ENCODE data around the gene STAT5B. TPM values are rescaled to one million over a fixed set of nuclear protein-coding genes. Genes with fewer than 3 reads are reported as not detected.
A peak's percentile ranks its signal among the peaks of the same experiment; 100 is the strongest.

The STAT5B gene
- total and polyA plus RNA-seq, 2 of the 13 experiments (the other 11 are each of a cell fraction or from before 2014, with no cell fraction given), result 21.0 to 42.8 TPM

DNA sequence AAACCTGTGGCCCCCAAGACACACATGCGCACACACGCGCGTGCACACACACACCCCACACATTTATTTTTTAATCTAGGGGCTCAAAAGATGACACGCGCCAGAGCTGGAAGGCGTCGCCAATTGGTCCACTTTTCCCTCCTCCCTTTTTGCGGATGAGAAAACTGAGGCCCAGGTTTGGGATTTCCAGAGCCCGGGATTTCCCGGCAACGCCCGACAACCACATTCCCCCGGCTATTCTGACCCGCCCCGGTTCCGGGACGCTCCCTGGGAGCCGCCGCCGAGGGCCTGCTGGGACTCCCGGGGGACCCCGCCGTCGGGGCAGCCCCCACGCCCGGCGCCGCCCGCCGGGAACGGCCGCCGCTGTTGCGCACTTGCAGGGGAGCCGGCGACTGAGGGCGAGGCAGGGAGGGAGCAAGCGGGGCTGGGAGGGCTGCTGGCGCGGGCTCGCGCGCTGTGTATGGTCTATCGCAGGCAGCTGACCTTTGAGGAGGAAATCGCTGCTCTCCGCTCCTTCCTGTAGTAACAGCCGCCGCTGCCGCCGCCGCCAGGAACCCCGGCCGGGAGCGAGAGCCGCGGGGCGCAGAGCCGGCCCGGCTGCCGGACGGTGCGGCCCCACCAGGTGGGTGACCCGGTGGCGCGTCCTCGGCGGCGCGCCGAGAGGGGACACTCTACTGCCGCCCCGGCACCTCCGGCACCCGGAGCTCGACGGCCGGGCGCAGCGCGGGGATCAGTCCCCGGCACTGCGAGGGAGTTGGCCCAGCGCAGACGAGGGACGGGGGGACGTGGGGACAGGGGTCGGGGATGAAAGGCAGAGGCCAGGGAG is 12.0 kb upstream of the STAT5B start, which contains the start of gene STAT5A (continued):
- TF ChIP-seq, protein P1, sequence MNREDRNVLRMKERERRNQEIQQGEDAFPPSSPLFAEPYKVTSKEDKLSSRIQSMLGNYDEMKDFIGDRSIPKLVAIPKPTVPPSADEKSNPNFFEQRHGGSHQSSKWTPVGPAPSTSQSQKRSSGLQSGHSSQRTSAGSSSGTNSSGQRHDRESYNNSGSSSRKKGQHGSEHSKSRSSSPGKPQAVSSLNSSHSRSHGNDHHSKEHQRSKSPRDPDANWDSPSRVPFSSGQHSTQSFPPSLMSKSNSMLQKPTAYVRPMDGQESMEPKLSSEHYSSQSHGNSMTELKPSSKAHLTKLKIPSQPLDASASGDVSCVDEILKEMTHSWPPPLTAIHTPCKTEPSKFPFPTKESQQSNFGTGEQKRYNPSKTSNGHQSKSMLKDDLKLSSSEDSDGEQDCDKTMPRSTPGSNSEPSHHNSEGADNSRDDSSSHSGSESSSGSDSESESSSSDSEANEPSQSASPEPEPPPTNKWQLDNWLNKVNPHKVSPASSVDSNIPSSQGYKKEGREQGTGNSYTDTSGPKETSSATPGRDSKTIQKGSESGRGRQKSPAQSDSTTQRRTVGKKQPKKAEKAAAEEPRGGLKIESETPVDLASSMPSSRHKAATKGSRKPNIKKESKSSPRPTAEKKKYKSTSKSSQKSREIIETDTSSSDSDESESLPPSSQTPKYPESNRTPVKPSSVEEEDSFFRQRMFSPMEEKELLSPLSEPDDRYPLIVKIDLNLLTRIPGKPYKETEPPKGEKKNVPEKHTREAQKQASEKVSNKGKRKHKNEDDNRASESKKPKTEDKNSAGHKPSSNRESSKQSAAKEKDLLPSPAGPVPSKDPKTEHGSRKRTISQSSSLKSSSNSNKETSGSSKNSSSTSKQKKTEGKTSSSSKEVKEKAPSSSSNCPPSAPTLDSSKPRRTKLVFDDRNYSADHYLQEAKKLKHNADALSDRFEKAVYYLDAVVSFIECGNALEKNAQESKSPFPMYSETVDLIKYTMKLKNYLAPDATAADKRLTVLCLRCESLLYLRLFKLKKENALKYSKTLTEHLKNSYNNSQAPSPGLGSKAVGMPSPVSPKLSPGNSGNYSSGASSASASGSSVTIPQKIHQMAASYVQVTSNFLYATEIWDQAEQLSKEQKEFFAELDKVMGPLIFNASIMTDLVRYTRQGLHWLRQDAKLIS (CRISPR knock-in tag; IDR thresholded peaks at IDR 0.05), result no peak
- TF ChIP-seq GATAD2A (CRISPR knock-in tag; IDR thresholded peaks at IDR 0.05), result no peak
- TF ChIP-seq ZKSCAN5 (CRISPR knock-in tag; IDR thresholded peaks at IDR 0.05), result no peak
- TF ChIP-seq RFXAP (CRISPR knock-in tag; IDR thresholded peaks at IDR 0.05; ENCODE audit: borderline replicate concordance), result 0 out of 2 replicates have a peak, but pooled peaks have one; percentile 19
- TF ChIP-seq, protein P2, sequence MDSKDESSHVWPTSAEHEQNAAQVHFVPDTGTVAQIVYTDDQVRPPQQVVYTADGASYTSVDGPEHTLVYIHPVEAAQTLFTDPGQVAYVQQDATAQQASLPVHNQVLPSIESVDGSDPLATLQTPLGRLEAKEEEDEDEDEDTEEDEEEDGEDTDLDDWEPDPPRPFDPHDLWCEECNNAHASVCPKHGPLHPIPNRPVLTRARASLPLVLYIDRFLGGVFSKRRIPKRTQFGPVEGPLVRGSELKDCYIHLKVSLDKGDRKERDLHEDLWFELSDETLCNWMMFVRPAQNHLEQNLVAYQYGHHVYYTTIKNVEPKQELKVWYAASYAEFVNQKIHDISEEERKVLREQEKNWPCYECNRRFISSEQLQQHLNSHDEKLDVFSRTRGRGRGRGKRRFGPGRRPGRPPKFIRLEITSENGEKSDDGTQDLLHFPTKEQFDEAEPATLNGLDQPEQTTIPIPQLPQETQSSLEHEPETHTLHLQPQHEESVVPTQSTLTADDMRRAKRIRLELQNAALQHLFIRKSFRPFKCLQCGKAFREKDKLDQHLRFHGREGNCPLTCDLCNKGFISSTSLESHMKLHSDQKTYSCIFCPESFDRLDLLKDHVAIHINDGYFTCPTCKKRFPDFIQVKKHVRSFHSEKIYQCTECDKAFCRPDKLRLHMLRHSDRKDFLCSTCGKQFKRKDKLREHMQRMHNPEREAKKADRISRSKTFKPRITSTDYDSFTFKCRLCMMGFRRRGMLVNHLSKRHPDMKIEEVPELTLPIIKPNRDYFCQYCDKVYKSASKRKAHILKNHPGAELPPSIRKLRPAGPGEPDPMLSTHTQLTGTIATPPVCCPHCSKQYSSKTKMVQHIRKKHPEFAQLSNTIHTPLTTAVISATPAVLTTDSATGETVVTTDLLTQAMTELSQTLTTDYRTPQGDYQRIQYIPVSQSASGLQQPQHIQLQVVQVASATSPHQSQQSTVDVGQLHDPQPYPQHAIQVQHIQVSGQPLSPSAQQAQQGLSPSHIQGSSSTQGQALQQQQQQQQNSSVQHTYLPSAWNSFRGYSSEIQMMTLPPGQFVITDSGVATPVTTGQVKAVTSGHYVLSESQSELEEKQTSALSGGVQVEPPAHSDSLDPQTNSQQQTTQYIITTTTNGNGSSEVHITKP (CRISPR knock-in tag; IDR thresholded peaks at IDR 0.05; ENCODE audit: low read depth), result no peak
- TF ChIP-seq, protein P3, sequence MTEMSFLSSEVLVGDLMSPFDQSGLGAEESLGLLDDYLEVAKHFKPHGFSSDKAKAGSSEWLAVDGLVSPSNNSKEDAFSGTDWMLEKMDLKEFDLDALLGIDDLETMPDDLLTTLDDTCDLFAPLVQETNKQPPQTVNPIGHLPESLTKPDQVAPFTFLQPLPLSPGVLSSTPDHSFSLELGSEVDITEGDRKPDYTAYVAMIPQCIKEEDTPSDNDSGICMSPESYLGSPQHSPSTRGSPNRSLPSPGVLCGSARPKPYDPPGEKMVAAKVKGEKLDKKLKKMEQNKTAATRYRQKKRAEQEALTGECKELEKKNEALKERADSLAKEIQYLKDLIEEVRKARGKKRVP (CRISPR knock-in tag; IDR thresholded peaks at IDR 0.05), result 0 out of 4 replicates have a peak, but pooled peaks of 1 of the 2 experiments have one; percentile 30
- TF ChIP-seq, protein P4, sequence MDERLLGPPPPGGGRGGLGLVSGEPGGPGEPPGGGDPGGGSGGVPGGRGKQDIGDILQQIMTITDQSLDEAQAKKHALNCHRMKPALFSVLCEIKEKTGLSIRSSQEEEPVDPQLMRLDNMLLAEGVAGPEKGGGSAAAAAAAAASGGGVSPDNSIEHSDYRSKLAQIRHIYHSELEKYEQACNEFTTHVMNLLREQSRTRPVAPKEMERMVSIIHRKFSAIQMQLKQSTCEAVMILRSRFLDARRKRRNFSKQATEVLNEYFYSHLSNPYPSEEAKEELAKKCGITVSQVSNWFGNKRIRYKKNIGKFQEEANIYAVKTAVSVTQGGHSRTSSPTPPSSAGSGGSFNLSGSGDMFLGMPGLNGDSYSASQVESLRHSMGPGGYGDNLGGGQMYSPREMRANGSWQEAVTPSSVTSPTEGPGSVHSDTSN (CRISPR knock-in tag; IDR thresholded peaks at IDR 0.05), result no peak
- TF ChIP-seq AGO2 (optimal IDR thresholded peaks at IDR 0.05; ENCODE audit: low read depth, low read length), result no peak
- peak; percentile 23; the same call in 1 of the 2 replicates for TF ChIP-seq HNF4G (IDR thresholded peaks at IDR 0.05; ENCODE audit: borderline replicate concordance, low read depth, low read length)
- no peak for TF ChIP-seq HNF4G (CRISPR knock-in tag; IDR thresholded peaks at IDR 0.05; ENCODE audit: borderline replicate concordance, low read depth)
- TF ChIP-seq, protein P5, sequence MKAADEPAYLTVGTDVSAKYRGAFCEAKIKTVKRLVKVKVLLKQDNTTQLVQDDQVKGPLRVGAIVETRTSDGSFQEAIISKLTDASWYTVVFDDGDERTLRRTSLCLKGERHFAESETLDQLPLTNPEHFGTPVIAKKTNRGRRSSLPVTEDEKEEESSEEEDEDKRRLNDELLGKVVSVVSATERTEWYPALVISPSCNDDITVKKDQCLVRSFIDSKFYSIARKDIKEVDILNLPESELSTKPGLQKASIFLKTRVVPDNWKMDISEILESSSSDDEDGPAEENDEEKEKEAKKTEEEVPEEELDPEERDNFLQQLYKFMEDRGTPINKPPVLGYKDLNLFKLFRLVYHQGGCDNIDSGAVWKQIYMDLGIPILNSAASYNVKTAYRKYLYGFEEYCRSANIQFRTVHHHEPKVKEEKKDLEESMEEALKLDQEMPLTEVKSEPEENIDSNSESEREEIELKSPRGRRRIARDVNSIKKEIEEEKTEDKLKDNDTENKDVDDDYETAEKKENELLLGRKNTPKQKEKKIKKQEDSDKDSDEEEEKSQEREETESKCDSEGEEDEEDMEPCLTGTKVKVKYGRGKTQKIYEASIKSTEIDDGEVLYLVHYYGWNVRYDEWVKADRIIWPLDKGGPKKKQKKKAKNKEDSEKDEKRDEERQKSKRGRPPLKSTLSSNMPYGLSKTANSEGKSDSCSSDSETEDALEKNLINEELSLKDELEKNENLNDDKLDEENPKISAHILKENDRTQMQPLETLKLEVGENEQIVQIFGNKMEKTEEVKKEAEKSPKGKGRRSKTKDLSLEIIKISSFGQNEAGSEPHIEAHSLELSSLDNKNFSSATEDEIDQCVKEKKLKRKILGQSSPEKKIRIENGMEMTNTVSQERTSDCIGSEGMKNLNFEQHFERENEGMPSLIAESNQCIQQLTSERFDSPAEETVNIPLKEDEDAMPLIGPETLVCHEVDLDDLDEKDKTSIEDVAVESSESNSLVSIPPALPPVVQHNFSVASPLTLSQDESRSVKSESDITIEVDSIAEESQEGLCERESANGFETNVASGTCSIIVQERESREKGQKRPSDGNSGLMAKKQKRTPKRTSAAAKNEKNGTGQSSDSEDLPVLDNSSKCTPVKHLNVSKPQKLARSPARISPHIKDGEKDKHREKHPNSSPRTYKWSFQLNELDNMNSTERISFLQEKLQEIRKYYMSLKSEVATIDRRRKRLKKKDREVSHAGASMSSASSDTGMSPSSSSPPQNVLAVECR (CRISPR knock-in tag; IDR thresholded peaks at IDR 0.05; ENCODE audit: borderline replicate concordance), result peak; percentile 40; the same call in 1 of the 2 replicates
- TF ChIP-seq, protein P6, sequence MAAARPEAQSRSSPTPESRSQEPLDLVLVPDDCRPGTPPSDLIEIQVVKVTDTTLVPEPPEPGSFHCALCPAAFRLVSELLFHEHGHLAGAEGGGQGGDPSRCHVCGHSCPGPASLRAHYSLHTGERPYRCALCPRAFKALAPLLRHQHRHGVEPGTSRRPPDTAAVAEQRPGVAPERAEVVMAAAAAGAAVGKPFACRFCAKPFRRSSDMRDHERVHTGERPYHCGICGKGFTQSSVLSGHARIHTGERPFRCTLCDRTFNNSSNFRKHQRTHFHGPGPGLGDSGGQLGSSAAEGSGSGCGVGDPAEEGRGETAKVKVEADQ (CRISPR knock-in tag; IDR thresholded peaks at IDR 0.05; ENCODE audit: borderline replicate concordance), result 0 out of 2 replicates have a peak, but pooled peaks have one; percentile 63
